K562 (cell line): Measurements from ENCODE around the gene C17orf75.

Experiments
- BHLHE40 ChIP-seq: IDR thresholded peaks from 2 replicates; pipeline ENCODE4 v1.6.1; 2011; ENCODE audit warnings: low read length, improper control_type of control experiment
- EP300 ChIP-seq: IDR thresholded peaks from 2 replicates; pipeline ENCODE4 v1.6.1; 2012; ENCODE audit warnings: low read length, improper control_type of control experiment
- ESRRA ChIP-seq: fragments of 450-650 bp; IDR thresholded peaks from 2 replicates; pipeline ENCODE4 v1.6.1; 2014; ENCODE audit warnings: low read depth, mild to moderate bottlenecking, moderate library complexity, borderline replicate concordance
- FOSL1 ChIP-seq: fragments of 200-800 bp; sonication (Bioruptor generic); conservative IDR thresholded peaks from 2 replicates; pipeline ENCODE4 v1.6.1; 2016; ENCODE audit warnings: missing genetic modification characterization, missing compliant biosample characterization
- TF ChIP-seq, protein P1 (sequence below): fragments of 450-650 bp; IDR thresholded peaks from 2 replicates; pipeline ENCODE4 v1.7.1; 2018; ENCODE audit warnings: mild to moderate bottlenecking, low read depth; ENCODE audit not compliant: partially characterized antibody

DNA sequence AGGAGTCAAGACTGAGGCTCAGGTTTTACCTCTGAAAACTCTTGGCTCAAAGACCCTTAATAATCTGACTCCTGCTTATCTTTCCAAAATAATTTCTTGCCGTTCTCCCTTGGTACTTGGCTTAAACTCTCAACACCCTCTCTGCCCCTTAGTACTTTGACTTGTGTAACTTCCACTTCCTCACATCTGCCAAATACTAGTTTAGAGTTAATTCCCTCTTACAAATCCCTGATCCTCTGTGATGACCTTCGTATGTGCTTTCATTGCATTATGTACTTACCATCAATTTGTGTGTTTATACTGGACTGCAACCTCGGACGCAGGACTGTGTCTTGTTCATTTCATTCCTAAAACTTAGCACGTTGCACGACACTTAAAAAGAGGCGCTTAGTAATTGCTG, 43.1 kb upstream of the C17orf75 start:
- TF ChIP-seq FOSL1 (tag), result no peak
- TF ChIP-seq, protein P1, sequence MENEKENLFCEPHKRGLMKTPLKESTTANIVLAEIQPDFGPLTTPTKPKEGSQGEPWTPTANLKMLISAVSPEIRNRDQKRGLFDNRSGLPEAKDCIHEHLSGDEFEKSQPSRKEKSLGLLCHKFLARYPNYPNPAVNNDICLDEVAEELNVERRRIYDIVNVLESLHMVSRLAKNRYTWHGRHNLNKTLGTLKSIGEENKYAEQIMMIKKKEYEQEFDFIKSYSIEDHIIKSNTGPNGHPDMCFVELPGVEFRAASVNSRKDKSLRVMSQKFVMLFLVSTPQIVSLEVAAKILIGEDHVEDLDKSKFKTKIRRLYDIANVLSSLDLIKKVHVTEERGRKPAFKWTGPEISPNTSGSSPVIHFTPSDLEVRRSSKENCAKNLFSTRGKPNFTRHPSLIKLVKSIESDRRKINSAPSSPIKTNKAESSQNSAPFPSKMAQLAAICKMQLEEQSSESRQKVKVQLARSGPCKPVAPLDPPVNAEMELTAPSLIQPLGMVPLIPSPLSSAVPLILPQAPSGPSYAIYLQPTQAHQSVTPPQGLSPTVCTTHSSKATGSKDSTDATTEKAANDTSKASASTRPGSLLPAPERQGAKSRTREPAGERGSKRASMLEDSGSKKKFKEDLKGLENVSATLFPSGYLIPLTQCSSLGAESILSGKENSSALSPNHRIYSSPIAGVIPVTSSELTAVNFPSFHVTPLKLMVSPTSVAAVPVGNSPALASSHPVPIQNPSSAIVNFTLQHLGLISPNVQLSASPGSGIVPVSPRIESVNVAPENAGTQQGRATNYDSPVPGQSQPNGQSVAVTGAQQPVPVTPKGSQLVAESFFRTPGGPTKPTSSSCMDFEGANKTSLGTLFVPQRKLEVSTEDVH, result no peak
- TF ChIP-seq BHLHE40, result no peak
- no peak for TF ChIP-seq ESRRA
- no peak for TF ChIP-seq EP300
